GM21786 (cell line): ENCODE measurements around the gene XPO5.
"Not testable (repeated sequence)": the region's sequence is repeated elsewhere in the genome, so short reads cannot be mapped to it uniquely, and the experiment has no call there.

Experiments
- ATAC-seq: cut with Tn5 transposase; IDR thresholded peaks from one replicate; pipeline ENCODE4 v1.9.1; 2021; ENCODE audit not compliant: unreplicated experiment

XPO5 gene

GRCh38 chr6:43499028-43499815 lies 76.6 kb downstream of the XPO5 start:
- ATAC-seq = no peak

GRCh38 chr6:43498291-43498690 lies 77.5 kb downstream of the XPO5 start:
- not testable (repeated sequence) for ATAC-seq

GRCh38 chr6:43497689-43498088 lies 78.1 kb downstream of the XPO5 start:
- ATAC-seq = no peak

- ATAC-seq = no peak
Observed at GRCh38 chr6:43497129-43497396, 78.8 kb downstream of the XPO5 start.

GRCh38 chr6:43496370-43497128 lies 79.3 kb downstream of the XPO5 start:
- ATAC-seq = no peak

GRCh38 chr6:43495409-43495941 lies 80.4 kb downstream of the XPO5 start:
- no peak for ATAC-seq

GRCh38 chr6:43494766-43495165 lies 81.1 kb downstream of the XPO5 start:
- ATAC-seq = no peak

- ATAC-seq = no peak
Observed at GRCh38 chr6:43494321-43494720, 81.5 kb downstream of the XPO5 start.

GRCh38 chr6:43493833-43494232 lies 82.0 kb downstream of the XPO5 start:
- ATAC-seq = no peak

GRCh38 chr6:43493230-43493629 lies 82.6 kb downstream of the XPO5 start:
- ATAC-seq = no peak

GRCh38 chr6:43492673-43493072 lies 83.2 kb downstream of the XPO5 start:
- no peak for ATAC-seq

- no peak for ATAC-seq
Observed at GRCh38 chr6:43491750-43492661, 83.8 kb downstream of the XPO5 start.

- ATAC-seq = no peak
Observed at GRCh38 chr6:43490523-43490939, 85.3 kb downstream of the XPO5 start.

GRCh38 chr6:43489277-43490072 lies 86.4 kb downstream of the XPO5 start:
- no peak for ATAC-seq

- no peak for ATAC-seq
Observed at GRCh38 chr6:43488667-43489276, 87.1 kb downstream of the XPO5 start.

- no peak for ATAC-seq
Observed at GRCh38 chr6:43481591-43482236, 94.1 kb downstream of the XPO5 start.

GRCh38 chr6:43481075-43481474 lies 94.8 kb downstream of the XPO5 start:
- ATAC-seq = no peak

GRCh38 chr6:43478008-43478372 lies 97.8 kb downstream of the XPO5 start:
- no peak for ATAC-seq

- peak; percentile 97 for ATAC-seq
Observed at GRCh38 chr6:43477235-43478007, 98.4 kb downstream of the XPO5 start, which contains the start of gene TJAP1. TJAP1 (plus strand) TSS chr6:43477570; CDS start chr6:43499002, 21,432 bp downstream.
